ENCODE results near the gene NLRC4. TPM values are rescaled to one million over a fixed set of nuclear protein-coding genes. Genes with fewer than 3 reads are reported as not detected.

The NLRC4 gene
- total and polyA plus RNA-seq, 2 of the 8 experiments (the other 6 are each of a cell fraction or from before 2014, with no cell fraction given) = not detected

DNA sequence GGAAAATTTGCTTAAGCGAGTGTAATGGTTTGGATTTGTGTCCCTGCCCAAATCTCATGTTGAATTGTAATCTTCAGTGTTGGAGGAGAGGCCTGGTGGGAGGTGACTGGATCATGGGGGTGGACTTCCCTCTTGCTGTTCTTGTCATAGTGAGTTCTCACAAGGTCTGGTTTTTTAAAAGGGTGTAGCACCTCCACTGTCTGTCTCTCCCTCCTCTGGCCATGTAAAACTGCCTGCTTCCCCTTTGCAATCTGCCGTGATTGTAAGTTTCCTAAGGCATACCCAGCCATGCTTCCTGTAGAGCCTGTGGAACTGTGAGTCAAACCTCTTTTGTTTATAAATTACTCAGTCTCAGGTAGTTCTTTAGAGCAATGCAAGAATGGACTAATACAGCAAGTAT lies 19.6 kb upstream of the NLRC4 start:
- Histone ChIP-seq H2BK12ac (ENCODE audit: low read depth, low read length) (no peak overlapping the region), H4K5ac (ENCODE audit: insufficient read length, low read depth, low read length) (no peak overlapping the region), H2BK15ac (ENCODE audit: low read length) (no peak overlapping the region), H3K36me3 (ENCODE audit: control insufficient read depth in 2 of 4, insufficient read depth in 4 of 4, low read length in 3 of 4) (no peaks in the 10 kb centered on the region; a peak in 2 of 8 replicates), H3K79me1 (ENCODE audit: low read depth, low read length) (no peaks in the 10 kb centered on the region; the same call in 1 of the 2 replicates), H3K23me2 (ENCODE audit: low read depth, low read length) (no peaks in the 10 kb centered on the region), H2BK5ac (ENCODE audit: low read depth, low read length) (no peak overlapping the region), H4K20me1 (replicated peaks in 1 of 2; ENCODE audit: control insufficient read depth in 1 of 2, insufficient read depth in 2 of 2, low read length in 2 of 2) (no peaks in the 10 kb centered on the region), H3K27ac (ENCODE audit: low read depth, low read length) (no peak overlapping the region), H3K4ac (replicated peaks; ENCODE audit: insufficient read length, low read depth, low read length) (no peak overlapping the region), H2AK5ac (ENCODE audit: low read depth, low read length) (no peak overlapping the region), H3K9me3 (ENCODE audit: insufficient read depth in 2 of 2, low read depth in 1 of 2, low read length in 1 of 2) (no peaks in the 10 kb centered on the region), H3K4me1 (replicated peaks in 1 of 4; ENCODE audit: control insufficient read depth in 3 of 4, insufficient read depth in 4 of 4, low read length in 3 of 4) (no peaks in the 10 kb centered on the region), H3K4me3 (ENCODE audit: extremely low read depth in 1 of 4, insufficient read depth in 2 of 4, low read depth in 3 of 4, low read length in 4 of 4) (no peak overlapping the region), H3K27me3 (replicated peaks in 1 of 4; ENCODE audit: control insufficient read depth in 3 of 4, extremely low read depth in 1 of 4, insufficient read depth in 3 of 4, low read length in 3 of 4) (no peaks in the 10 kb centered on the region), H3K79me2 (ENCODE audit: control insufficient read depth in 1 of 2, insufficient read depth in 2 of 2, low read length in 2 of 2) (peaks cover 0 to 12% of the 10 kb centered on the region in 2 experiments; a peak in 2 of 4 replicates), H4K91ac (replicated peaks; ENCODE audit: insufficient read length, low read length) (no peak overlapping the region), H3K56ac (replicated peaks; ENCODE audit: insufficient read length, low read depth, low read length) (no peak overlapping the region), H3K4me2 (ENCODE audit: insufficient read depth in 1 of 2, low read depth in 2 of 2, low read length in 2 of 2) (no peak overlapping the region), H3K18ac (ENCODE audit: extremely low read depth, low read length) (no peak overlapping the region), H3K23ac (ENCODE audit: insufficient read length) (no peak overlapping the region), H2AFZ (ENCODE audit: low read length) (no peak overlapping the region), H3K14ac (ENCODE audit: insufficient read length) (no peak overlapping the region), H3K9ac (replicated peaks in 1 of 4; ENCODE audit: extremely low read depth in 1 of 4, low read depth in 3 of 4, low read length in 3 of 4) (no peak overlapping the region), H2BK120ac (replicated peaks; ENCODE audit: low read depth, low read length) (no peak overlapping the region), H2BK20ac (ENCODE audit: low read length) (no peak overlapping the region), H4K8ac (ENCODE audit: extremely low read depth, insufficient read depth, low read length) (no peak overlapping the region)
- POLR2A ChIA-PET (ENCODE audit: partially characterized antibody) = no interaction called here
- TF ChIP-seq SIN3A (conservative IDR thresholded peaks at IDR 0.05 in 1 of 2, IDR thresholded peaks at IDR 0.05 in 1 of 2; ENCODE audit: low read depth in 1 of 2, low read length in 2 of 2) (no peak), RBBP5 (IDR thresholded peaks at IDR 0.05; ENCODE audit: borderline replicate concordance, low read depth, low read length) (no peak), RXRA (IDR thresholded peaks at IDR 0.05; ENCODE audit: insufficient read depth, low read depth, low read length) (no peak), POLR2AphosphoS5 (IDR thresholded peaks at IDR 0.05; ENCODE audit: low read depth, low read length) (no peak), ZNF274 (IDR thresholded peaks at IDR 0.05; ENCODE audit: borderline replicate concordance, extremely low read depth, low read length) (no peak)
- FAIRE-seq = no peak
- no peak for DNase-seq (ENCODE audit: low read depth in 1 of 2, low spot score in 2 of 2)
- CTCF ChIA-PET (ENCODE audit: partially characterized antibody) = no interaction called here
- 92% methylated on average over 2 of the region's 2 CpGs; no CpG with 5 or more reads in 1 of the 2 experiments for WGBS, 2 experiments (ENCODE audit: extremely low coverage in 1 of 2, insufficient coverage in 1 of 2, insufficient read length in 1 of 2, insufficient replicate concordance in 2 of 2, low coverage in 1 of 2, low lambda C conversion rate in 2 of 2, missing lambda C conversion rate in 1 of 2)

Measured in H1 (cell line).